Chondrocyte (in vitro differentiated cells): ENCODE data around the gene NT5C3B. TPM values are rescaled to one million over a fixed set of nuclear protein-coding genes. Genes with fewer than 3 reads are reported as not detected.
"Not testable (repeated sequence)": the region's sequence is repeated elsewhere in the genome, so short reads cannot be mapped to it uniquely, and the experiment has no call there.

Source experiments
- DNase-seq: peaks from one replicate; pipeline ENCODE4 v3.0.0; 2021; ENCODE audit warnings: mixed read lengths, low spot score
- H3K27ac Mint-ChIP-seq: one replicate; pipeline ENCODE4 v1.8.0; 2021; ENCODE audit warnings: mild to moderate bottlenecking, moderate library complexity, mixed read lengths; ENCODE audit not compliant: unreplicated experiment
- H3K27me3 Mint-ChIP-seq: 2 replicates; pipeline ENCODE4 v1.8.0; 2021; ENCODE audit warnings: low read depth, mixed read lengths
- H3K36me3 Mint-ChIP-seq: 2 replicates; pipeline ENCODE4 v1.8.0; 2021; ENCODE audit warnings: low read depth, mixed read lengths
- H3K4me1 Mint-ChIP-seq: 2 replicates; pipeline ENCODE4 v1.8.0; 2021; ENCODE audit warnings: low read depth, mild to moderate bottlenecking, mixed read lengths
- H3K4me3 Mint-ChIP-seq: one replicate; pipeline ENCODE4 v1.8.0; 2021; ENCODE audit warnings: mild to moderate bottlenecking, moderate library complexity, mixed read lengths; ENCODE audit not compliant: unreplicated experiment
- H3K9me3 Mint-ChIP-seq: 2 replicates; pipeline ENCODE4 v1.8.0; 2021; ENCODE audit warnings: low read depth, mixed read lengths
- CTCF ChIP-seq: fragments of 200-600 bp; sonication (generic); IDR thresholded peaks from 2 replicates; pipeline ENCODE4 v1.5.0; 2021; ENCODE audit warnings: antibody characterized with exemption, mild to moderate bottlenecking, moderate library complexity
- total RNA-seq: library from RNA; stranded (reverse); gene quantifications from 3 replicates; pipeline ENCODE4 v1.2.1, GENCODE V29; 2021

The NT5C3B gene
- total RNA-seq, 1 donor from 2014 or later = 47.8 TPM

DNA sequence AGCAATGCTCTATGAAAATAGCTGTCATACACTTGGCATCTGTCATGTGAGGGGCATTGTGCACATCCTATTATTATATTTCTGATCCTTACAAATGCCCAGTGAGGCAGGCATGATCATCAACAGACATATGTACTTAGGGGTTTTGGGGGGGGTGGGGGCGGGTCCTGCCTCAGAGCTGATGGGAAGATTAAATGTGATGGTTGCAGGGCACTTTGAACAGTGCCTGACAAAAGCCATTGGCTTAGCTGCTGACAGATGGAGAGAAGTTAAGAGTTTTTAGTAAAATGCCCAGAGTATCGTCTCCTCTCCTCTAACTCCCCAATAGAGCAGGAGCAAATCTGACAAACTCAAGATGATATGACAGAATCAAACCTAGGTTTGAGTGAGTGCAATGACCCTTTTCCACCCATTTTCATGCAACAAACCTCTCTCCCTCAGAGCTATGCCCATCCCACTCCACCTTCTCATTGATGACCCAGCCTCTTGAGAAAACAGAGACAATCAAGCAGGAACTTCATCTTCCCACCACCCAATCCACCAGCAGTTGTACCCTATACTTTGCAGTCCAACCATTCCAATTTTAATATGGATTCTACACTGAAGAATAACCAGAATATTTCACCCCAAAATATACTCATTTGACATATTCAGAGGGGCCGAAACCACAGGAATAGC lies 24.4 kb upstream of the NT5C3B start:
- no peaks in the 10 kb centered on the region for H3K27me3 Mint-ChIP-seq
- no peak overlapping the region for H3K27ac Mint-ChIP-seq
- no peak overlapping the region for H3K4me3 Mint-ChIP-seq
- H3K4me1 Mint-ChIP-seq = peaks cover 4% of the 10 kb centered on the region
- H3K9me3 Mint-ChIP-seq = no peaks in the 10 kb centered on the region
- no peak for TF ChIP-seq CTCF
- H3K36me3 Mint-ChIP-seq = no peaks in the 10 kb centered on the region
- DNase-seq = no peak

GRCh38 chr17:41851382-41851781 lies 15.3 kb upstream of the NT5C3B start:
- not testable (repeated sequence) for H3K36me3 Mint-ChIP-seq, H3K27me3 Mint-ChIP-seq, H3K9me3 Mint-ChIP-seq, H3K4me3 Mint-ChIP-seq, DNase-seq, H3K27ac Mint-ChIP-seq
- H3K4me1 Mint-ChIP-seq = peaks cover 28% of the 10 kb centered on the region

GRCh38 chr17:41849251-41849990 lies 13.4 kb upstream of the NT5C3B start:
- no peak for TF ChIP-seq CTCF
- H3K27me3 Mint-ChIP-seq = no peaks in the 10 kb centered on the region
- peaks cover 4% of the 10 kb centered on the region for H3K36me3 Mint-ChIP-seq
- no peak for DNase-seq
- no peaks in the 10 kb centered on the region for H3K9me3 Mint-ChIP-seq
- H3K4me3 Mint-ChIP-seq = no peak overlapping the region
- H3K27ac Mint-ChIP-seq = peak overlapping the region; percentile 12
- peaks cover 28% of the 10 kb centered on the region for H3K4me1 Mint-ChIP-seq

DNA sequence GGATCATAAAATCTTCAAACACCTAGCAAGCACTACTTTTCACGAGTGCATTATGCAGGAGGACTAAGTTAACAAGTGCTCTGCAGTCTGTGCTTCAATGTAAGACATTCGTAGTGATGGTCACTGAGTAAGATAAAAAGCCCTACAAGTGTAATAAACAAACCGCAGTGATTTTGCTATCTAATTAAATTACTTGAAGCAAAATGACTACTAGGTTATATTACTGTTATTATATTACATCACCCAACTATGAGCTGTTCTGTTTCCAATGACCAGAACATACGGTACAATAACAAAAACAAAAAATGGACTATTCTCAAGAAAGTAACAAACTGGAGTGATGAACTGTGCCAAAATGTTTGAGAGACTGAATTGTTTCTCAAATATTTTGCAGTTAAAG lies 12.8 kb upstream of the NT5C3B start:
- no peak for DNase-seq
- TF ChIP-seq CTCF = no peak
- Mint-ChIP-seq H3K4me3 (no peak overlapping the region), H3K36me3 (peaks cover 4% of the 10 kb centered on the region), H3K27ac (no peak overlapping the region), H3K9me3 (no peaks in the 10 kb centered on the region), H3K4me1 (peaks cover 28% of the 10 kb centered on the region), H3K27me3 (no peaks in the 10 kb centered on the region)

- no peak for DNase-seq
- H3K4me3 Mint-ChIP-seq = no peak overlapping the region
- no peak overlapping the region for H3K27ac Mint-ChIP-seq
- H3K4me1 Mint-ChIP-seq = peaks cover 16% of the 10 kb centered on the region
- H3K36me3 Mint-ChIP-seq = peaks cover 2% of the 10 kb centered on the region
- TF ChIP-seq CTCF = no peak
- H3K27me3 Mint-ChIP-seq = no peaks in the 10 kb centered on the region
- H3K9me3 Mint-ChIP-seq = no peaks in the 10 kb centered on the region
These were observed 8.9 kb upstream of the NT5C3B start for GRCh38 chr17:41844971-41845370.

GRCh38 chr17:41840781-41841180 lies 4.7 kb upstream of the NT5C3B start:
- H3K27ac Mint-ChIP-seq, H3K27me3 Mint-ChIP-seq, DNase-seq, H3K4me3 Mint-ChIP-seq, H3K9me3 Mint-ChIP-seq, H3K4me1 Mint-ChIP-seq, H3K36me3 Mint-ChIP-seq: not testable (repeated sequence)

DNA sequence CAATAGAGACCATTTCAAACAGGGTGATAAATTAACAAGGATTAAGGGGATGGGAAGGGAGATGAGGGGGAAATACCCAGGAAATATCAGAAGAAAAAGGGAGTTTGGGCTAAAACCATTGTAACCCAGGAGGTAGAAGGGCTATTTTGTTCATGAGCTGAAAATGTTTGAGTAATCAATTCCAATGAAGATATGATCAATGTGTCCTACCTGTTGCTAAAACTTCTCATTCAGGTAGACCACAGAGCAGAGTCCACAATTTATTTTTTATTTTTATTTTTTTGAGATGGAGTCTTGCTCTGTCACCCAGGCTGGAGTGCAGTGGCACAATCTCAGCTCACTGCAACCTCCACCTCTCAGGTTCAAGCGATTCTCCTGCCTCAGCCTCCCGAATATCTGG lies 3.4 kb upstream of the NT5C3B start:
- peaks cover 17% of the 10 kb centered on the region for H3K4me1 Mint-ChIP-seq
- H3K9me3 Mint-ChIP-seq, H3K27me3 Mint-ChIP-seq, H3K27ac Mint-ChIP-seq, DNase-seq, H3K4me3 Mint-ChIP-seq, H3K36me3 Mint-ChIP-seq: not testable (repeated sequence)
